ENCODE measurements around the gene LAIR1.

LAIR1 gene

GRCh38 chr19:54364775-54365257, at the start of gene LAIR1:
LAIR1 (minus strand) TSS chr19:54364931; CDS start chr19:54364804, 127 bp downstream.
- no peak for TF ChIP-seq CTCF (conservative IDR thresholded peaks at IDR 0.05; ENCODE audit: low read depth, low read length)
- no peak within 1 kb of the TSS for H3K4me3 ChIP-seq (ENCODE audit: low read depth, low read length)
- DNase-seq (ENCODE audit: low read depth) = no peak

- no peak for DNase-seq (ENCODE audit: low read depth)
- TF ChIP-seq CTCF (conservative IDR thresholded peaks at IDR 0.05; ENCODE audit: low read depth, low read length) = no peak
- H3K4me3 ChIP-seq (ENCODE audit: low read depth, low read length) = no peak overlapping the region
Measured at GRCh38 chr19:54414156-54414555, 49.4 kb upstream of the LAIR1 start.

- no peak for DNase-seq (ENCODE audit: low read depth)
- no peak for TF ChIP-seq CTCF (conservative IDR thresholded peaks at IDR 0.05; ENCODE audit: low read depth, low read length)
- no peak overlapping the region for H3K4me3 ChIP-seq (ENCODE audit: low read depth, low read length)
Measured at GRCh38 chr19:54412877-54413276, 48.1 kb upstream of the LAIR1 start.

GRCh38 chr19:54411033-54411432, 46.3 kb upstream of the LAIR1 start:
- DNase-seq (ENCODE audit: low read depth) = no peak
- no peak for TF ChIP-seq CTCF (conservative IDR thresholded peaks at IDR 0.05; ENCODE audit: low read depth, low read length)
- H3K4me3 ChIP-seq (ENCODE audit: low read depth, low read length) = no peak overlapping the region

GRCh38 chr19:54408456-54409026, 43.8 kb upstream of the LAIR1 start:
- no peak overlapping the region for H3K4me3 ChIP-seq (ENCODE audit: low read depth, low read length)
- TF ChIP-seq CTCF (conservative IDR thresholded peaks at IDR 0.05; ENCODE audit: low read depth, low read length) = no peak
- no peak for DNase-seq (ENCODE audit: low read depth)

- no peak overlapping the region for H3K4me3 ChIP-seq (ENCODE audit: low read depth, low read length)
- no peak for TF ChIP-seq CTCF (conservative IDR thresholded peaks at IDR 0.05; ENCODE audit: low read depth, low read length)
- DNase-seq (ENCODE audit: low read depth) = no peak
Measured at GRCh38 chr19:54407780-54408179, 43.0 kb upstream of the LAIR1 start.

- DNase-seq (ENCODE audit: low read depth) = no peak
- no peak overlapping the region for H3K4me3 ChIP-seq (ENCODE audit: low read depth, low read length)
- no peak for TF ChIP-seq CTCF (conservative IDR thresholded peaks at IDR 0.05; ENCODE audit: low read depth, low read length)
Measured at GRCh38 chr19:54405628-54406027, 40.9 kb upstream of the LAIR1 start.

Data from choroid plexus epithelial cell (primary cell).